GM20000 (cell line): ENCODE measurements around the gene CENPB.

Experiments
- DNase-seq: peaks from one replicate; pipeline ENCODE4 v3.0.0; 2012; ENCODE audit warnings: low spot score
- TF ChIP-seq, protein P1 (sequence below): IDR thresholded peaks from 2 replicates; pipeline ENCODE4 v1.5.1; 2012; ENCODE audit warnings: mild to moderate bottlenecking, control low read depth; ENCODE audit errors: extremely low read depth, missing control alignments

CENPB gene

DNA sequence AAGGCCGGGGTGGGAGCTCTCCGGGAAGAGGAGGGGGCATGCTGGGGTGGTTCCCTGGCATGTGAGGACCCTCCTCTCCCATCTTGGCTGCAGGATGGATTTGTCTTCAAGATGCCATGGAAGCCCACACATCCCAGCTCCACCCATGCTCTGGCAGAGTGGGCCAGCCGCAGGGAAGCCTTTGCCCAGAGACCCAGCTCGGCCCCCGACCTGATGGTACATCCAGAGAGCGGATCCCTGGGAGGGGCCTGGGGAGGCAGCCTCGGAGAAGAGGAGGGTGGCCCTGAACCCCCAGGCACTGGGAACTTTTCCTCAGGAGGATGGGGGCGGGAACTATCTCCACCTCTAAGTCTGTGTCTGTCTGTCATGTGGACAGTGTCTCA lies 14.3 kb upstream of the CENPB start:
- TF ChIP-seq, protein P1, sequence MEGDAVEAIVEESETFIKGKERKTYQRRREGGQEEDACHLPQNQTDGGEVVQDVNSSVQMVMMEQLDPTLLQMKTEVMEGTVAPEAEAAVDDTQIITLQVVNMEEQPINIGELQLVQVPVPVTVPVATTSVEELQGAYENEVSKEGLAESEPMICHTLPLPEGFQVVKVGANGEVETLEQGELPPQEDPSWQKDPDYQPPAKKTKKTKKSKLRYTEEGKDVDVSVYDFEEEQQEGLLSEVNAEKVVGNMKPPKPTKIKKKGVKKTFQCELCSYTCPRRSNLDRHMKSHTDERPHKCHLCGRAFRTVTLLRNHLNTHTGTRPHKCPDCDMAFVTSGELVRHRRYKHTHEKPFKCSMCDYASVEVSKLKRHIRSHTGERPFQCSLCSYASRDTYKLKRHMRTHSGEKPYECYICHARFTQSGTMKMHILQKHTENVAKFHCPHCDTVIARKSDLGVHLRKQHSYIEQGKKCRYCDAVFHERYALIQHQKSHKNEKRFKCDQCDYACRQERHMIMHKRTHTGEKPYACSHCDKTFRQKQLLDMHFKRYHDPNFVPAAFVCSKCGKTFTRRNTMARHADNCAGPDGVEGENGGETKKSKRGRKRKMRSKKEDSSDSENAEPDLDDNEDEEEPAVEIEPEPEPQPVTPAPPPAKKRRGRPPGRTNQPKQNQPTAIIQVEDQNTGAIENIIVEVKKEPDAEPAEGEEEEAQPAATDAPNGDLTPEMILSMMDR: no peak
- no peak for DNase-seq

DNA sequence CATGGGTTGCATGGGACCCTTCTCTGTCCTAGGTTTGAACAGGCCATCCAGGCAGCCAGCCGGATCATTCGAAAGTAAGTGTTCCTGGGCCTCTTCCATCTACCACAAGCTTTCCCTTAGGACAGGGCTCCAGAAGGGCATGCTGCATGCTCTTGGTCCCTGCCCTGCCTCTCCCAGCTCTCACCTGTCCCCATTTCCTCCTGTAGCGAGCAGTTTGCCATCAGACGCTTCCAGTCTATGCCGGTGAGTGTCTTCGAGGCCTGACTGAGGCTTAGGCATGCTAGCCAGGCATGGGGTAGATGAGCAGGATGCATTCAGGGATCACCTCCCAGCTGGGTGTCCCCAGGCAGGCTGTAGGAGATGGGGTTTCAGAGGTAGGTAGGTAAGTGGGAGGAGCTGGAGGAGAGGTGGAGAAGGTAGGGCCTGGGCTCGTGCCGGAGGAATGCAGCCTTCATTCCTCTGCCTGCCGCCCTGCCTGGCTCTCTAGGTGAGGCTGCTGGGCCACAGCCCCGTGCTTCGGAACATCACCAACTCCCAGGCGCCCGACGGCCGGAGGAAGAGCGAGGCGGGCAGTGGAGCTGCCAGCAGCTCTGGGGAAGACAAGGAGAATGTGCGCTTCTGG lies 13.8 kb upstream of the CENPB start:
- TF ChIP-seq, protein P1: no peak
- no peak for DNase-seq

DNA sequence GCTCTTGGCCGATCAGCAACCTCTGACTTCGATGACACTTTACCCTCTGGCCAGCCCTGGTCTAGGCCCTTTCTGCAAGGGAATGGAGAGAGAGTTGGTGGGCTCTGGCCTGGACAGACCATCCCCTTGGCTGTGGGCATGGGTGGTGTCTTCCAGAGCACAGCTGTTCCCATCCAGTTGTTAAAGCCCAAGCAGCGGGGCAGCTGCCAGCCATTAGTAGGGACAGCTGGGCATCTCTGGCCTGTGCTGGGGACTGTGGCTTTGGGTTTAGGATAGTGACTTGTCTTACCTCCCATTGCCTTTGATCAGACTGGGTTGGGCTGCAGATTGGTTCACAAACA lies 12.3 kb upstream of the CENPB start:
- no peak for DNase-seq
- TF ChIP-seq, protein P1: no peak

DNA sequence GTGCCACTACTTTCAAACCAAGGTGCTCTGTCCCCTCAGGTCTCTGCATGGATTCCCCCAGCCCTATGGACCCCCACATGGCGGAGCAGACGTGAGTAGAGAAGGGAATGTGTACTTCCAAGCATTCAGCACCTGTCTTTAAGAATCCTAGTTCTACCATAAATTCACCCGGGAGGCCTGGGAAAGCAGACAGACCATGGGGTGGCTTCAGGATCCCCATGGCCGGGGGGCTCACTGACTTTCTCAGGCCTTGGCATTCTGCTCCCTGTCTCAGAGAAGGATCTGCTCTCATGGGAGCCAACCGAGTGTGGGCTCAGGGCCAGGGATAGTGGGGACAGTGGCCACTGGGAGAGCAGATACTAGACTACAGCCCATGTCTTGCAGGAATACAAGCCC lies 11.8 kb upstream of the CENPB start:
- TF ChIP-seq, protein P1: no peak
- no peak for DNase-seq

DNA sequence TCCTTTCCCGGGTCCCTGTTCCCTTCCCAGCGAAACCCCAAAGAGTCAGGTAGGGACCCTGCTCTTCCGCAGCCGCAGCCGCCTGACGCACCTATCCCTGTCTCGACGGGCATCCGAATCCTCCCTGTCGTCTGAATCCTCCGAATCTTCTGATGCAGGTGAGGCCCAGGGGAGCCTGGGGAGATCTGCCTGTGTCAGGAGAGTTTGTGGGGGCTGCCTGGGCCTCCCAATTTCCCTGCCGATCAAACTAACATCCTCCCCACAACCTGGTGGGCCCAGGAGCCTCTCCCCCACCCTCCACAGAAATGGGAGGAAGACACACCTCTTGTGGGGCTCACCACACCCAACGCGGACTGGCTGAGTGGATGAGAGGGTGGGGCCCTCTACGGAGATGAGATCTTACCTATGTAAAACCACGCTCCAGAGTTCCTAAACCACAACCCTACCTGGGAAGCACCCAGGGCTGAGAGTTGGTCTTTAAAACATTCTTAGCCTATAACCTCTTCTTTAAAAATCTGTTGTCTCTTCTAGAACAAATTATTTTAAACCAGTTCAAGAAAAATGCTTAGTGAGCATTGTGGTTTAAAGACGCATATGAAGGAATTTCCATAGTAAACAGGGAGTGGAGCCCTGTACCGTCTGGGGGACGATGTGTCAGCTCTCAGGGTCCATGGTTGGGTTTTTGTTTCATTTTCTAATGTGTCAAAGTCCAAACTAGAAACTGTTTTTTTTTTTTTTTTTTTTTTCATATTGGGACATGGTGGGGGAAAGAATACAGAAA lies 11.2 kb upstream of the CENPB start:
- TF ChIP-seq, protein P1: no peak
- DNase-seq: peak; percentile 73

DNA sequence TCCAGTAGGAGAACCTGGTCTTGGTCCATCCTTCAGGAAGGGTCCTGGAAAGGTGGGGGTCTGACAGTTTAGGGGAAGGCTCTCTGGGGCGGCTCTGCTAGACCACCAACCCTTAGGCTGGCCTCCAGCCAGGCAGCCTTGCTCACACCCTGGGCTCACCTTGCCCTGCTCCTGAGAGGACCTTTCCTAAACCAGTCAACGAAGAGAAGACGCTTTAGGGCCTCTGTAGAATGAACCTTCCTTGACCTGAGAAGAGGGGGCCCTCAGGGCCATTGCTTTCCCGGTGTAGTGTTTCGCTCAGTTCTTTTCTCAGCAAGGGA lies 10.6 kb upstream of the CENPB start:
- TF ChIP-seq, protein P1: no peak
- DNase-seq: no peak

DNA sequence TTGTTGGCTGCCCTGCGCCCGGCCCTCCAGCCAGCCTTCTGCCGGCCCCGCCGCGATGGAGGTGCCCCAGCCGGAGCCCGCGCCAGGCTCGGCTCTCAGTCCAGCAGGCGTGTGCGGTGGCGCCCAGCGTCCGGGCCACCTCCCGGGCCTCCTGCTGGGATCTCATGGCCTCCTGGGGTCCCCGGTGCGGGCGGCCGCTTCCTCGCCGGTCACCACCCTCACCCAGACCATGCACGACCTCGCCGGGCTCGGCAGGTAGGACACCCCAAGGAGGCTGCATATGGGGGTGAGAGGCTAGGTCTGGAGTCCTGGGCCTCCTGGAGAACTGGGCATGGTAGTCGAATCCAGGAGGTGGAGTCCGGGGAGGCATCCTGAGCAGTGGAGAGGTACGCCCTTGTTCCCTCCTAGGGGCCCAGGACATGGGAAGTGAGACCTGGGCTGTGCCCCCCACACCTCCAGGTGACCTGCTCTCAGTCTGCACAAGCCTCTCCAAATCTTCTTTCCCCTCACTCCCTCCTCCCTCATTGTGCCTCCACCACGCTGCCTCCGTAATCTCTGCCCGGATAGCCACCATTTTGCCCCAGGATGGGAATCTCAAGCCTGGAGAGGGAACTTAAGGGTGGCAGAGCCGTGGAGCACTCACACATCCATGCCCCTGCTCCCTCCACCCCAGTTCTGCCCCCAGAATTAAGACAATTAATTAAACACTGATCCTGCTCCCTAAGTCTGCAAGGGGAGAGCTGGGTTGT lies 10.1 kb upstream of the CENPB start:
- no peak for DNase-seq
- TF ChIP-seq, protein P1: no peak
